ENCODE data around the gene VWA3B.

VWA3B gene

DNA sequence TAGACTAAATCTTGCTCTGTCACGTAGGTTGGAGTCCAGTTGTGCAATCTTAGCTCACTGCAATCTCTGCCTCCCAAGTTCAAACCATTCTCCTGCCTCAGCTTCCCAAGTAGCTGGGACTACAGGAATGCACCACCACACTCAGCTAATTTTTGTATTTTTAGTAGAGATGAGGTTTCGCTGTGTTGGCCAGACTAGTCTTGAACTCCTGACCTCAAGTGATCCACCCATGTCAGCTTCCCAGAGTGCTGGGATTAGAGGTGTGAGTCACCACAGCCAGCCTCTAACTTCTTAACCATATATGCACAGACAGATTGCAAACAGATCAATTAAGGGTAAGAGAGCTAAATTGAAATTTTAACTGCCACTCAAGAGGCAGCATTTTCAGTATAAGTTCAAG is 237.2 kb downstream of the VWA3B start:
- TF ChIP-seq ESRRG (CRISPR knock-in tag; IDR thresholded peaks at IDR 0.05) (no peak), SNAI2 (CRISPR knock-in tag; IDR thresholded peaks at IDR 0.05) (no peak), ZFP3 (CRISPR knock-in tag; IDR thresholded peaks at IDR 0.05) (no peak), CSDC2 (CRISPR knock-in tag; IDR thresholded peaks at IDR 0.05) (no peak), BACH2 (CRISPR knock-in tag; IDR thresholded peaks at IDR 0.05; ENCODE audit: borderline replicate concordance) (no peak), ZNF565 (CRISPR knock-in tag; conservative IDR thresholded peaks at IDR 0.05; ENCODE audit: low read depth) (no peak), TOX (CRISPR knock-in tag; IDR thresholded peaks at IDR 0.05; ENCODE audit: borderline replicate concordance) (no peak)
- TF ChIP-seq, protein P1, sequence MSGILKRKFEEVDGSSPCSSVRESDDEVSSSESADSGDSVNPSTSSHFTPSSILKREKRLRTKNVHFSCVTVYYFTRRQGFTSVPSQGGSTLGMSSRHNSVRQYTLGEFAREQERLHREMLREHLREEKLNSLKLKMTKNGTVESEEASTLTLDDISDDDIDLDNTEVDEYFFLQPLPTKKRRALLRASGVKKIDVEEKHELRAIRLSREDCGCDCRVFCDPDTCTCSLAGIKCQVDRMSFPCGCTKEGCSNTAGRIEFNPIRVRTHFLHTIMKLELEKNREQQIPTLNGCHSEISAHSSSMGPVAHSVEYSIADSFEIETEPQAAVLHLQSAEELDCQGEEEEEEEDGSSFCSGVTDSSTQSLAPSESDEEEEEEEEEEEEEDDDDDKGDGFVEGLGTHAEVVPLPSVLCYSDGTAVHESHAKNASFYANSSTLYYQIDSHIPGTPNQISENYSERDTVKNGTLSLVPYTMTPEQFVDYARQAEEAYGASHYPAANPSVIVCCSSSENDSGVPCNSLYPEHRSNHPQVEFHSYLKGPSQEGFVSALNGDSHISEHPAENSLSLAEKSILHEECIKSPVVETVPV (CRISPR knock-in tag; IDR thresholded peaks at IDR 0.05), result no peak
- ATAC-seq, result no peak

DNA sequence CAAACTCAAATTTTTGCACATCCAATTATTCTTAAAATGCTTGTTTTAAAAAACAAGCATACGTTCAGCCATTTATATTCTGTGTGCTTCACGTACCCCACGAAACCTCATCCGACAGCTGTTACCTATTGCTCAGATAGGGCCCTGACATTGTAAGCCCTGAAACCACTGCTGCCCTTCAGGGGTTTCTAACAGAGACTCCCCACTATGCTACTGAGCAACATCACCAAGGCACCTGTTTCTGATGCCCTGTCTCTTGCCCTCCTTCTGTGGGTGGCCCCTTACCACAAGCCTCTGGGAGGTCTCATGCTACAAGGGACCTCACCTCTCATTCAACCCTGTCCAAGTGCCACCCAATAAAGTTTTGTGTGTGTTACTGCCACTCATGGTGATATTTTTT is 240.8 kb downstream of the VWA3B start:
- TF ChIP-seq, protein P1 (CRISPR knock-in tag; IDR thresholded peaks at IDR 0.05), result no peak
- TF ChIP-seq ISL1 (CRISPR knock-in tag; IDR thresholded peaks at IDR 0.05), result no peak
- no peak for TF ChIP-seq ZNF565 (CRISPR knock-in tag; conservative IDR thresholded peaks at IDR 0.05; ENCODE audit: low read depth)
- TF ChIP-seq ZFP30 (CRISPR knock-in tag; IDR thresholded peaks at IDR 0.05), result no peak
- TF ChIP-seq ESRRG (CRISPR knock-in tag; IDR thresholded peaks at IDR 0.05), result no peak
- no peak for TF ChIP-seq BACH2 (CRISPR knock-in tag; IDR thresholded peaks at IDR 0.05; ENCODE audit: borderline replicate concordance)
- no peak for TF ChIP-seq ARNTL (CRISPR knock-in tag; IDR thresholded peaks at IDR 0.05; ENCODE audit: borderline replicate concordance, low read depth)
- no peak for TF ChIP-seq SNAI2 (CRISPR knock-in tag; IDR thresholded peaks at IDR 0.05)
- TF ChIP-seq TOX (CRISPR knock-in tag; IDR thresholded peaks at IDR 0.05; ENCODE audit: borderline replicate concordance), result no peak
- no peak for TF ChIP-seq ZC3H10 (CRISPR knock-in tag; IDR thresholded peaks at IDR 0.05)
- no peak for TF ChIP-seq TCF4 (CRISPR knock-in tag; IDR thresholded peaks at IDR 0.05; ENCODE audit: borderline replicate concordance)
- no peak for TF ChIP-seq PPARA (CRISPR knock-in tag; IDR thresholded peaks at IDR 0.05; ENCODE audit: borderline replicate concordance)
- no peak for TF ChIP-seq ZNF8 (CRISPR knock-in tag; IDR thresholded peaks at IDR 0.05)
- no peak for TF ChIP-seq OSR1 (CRISPR knock-in tag; IDR thresholded peaks at IDR 0.05)
- no peak for TF ChIP-seq GLIS3 (CRISPR knock-in tag; IDR thresholded peaks at IDR 0.05)
- TF ChIP-seq ZFP3 (CRISPR knock-in tag; IDR thresholded peaks at IDR 0.05), result no peak
- no peak for TF ChIP-seq CSDC2 (CRISPR knock-in tag; IDR thresholded peaks at IDR 0.05)
- no peak for ATAC-seq

DNA sequence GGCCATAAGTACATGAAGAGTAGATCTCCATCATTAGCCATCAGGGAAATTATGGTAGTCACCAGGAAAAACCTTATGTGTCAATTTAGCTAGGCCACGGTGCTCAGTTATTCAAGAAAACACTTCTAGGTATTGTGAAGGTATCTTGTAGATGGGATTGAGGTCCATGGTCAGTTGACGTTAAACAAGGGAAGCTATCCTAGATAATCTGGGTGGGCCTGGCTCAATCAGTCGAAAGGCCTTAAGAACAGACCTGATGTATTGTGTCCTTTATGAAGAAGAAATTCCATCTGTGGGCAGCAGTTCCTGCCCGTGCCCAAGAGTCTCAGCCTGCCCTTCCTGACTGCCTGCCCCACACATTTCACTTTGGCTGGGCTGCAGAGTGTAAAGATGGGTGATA is 242.6 kb downstream of the VWA3B start:
- TF ChIP-seq, protein P2, sequence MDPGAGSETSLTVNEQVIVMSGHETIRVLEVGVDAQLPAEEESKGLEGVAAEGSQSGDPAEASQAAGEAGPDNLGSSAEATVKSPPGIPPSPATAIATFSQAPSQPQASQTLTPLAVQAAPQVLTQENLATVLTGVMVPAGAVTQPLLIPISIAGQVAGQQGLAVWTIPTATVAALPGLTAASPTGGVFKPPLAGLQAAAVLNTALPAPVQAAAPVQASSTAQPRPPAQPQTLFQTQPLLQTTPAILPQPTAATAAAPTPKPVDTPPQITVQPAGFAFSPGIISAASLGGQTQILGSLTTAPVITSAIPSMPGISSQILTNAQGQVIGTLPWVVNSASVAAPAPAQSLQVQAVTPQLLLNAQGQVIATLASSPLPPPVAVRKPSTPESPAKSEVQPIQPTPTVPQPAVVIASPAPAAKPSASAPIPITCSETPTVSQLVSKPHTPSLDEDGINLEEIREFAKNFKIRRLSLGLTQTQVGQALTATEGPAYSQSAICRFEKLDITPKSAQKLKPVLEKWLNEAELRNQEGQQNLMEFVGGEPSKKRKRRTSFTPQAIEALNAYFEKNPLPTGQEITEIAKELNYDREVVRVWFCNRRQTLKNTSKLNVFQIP (CRISPR knock-in tag; IDR thresholded peaks at IDR 0.05; ENCODE audit: borderline replicate concordance, low read depth), result no peak
- TF ChIP-seq ZNF565 (CRISPR knock-in tag; conservative IDR thresholded peaks at IDR 0.05; ENCODE audit: low read depth), result no peak
- TF ChIP-seq, protein P1 (CRISPR knock-in tag; IDR thresholded peaks at IDR 0.05), result no peak
- no peak for TF ChIP-seq ZC3H10 (CRISPR knock-in tag; IDR thresholded peaks at IDR 0.05)
- no peak for ATAC-seq

DNA sequence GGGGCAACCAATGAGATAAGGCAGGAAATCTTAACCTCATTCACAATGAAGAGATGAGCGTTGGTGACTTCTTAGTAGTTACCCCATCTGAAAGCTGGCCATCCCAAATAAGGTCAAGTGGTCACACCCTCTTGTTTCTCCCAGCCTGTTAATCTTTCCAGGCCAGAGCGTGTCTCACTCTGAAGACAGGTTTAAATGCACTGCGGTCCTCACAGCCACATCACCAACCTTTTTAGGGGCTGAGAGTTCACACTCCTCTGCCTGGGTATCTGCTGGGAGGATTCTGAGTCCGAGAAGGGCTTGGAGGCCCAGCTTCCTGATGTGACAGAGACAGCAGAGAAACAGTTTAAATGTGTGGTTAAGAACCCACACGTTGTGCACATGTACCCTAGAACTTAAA is 246.0 kb downstream of the VWA3B start:
- ATAC-seq, result no peak
- no peak for TF ChIP-seq ZFP30 (CRISPR knock-in tag; IDR thresholded peaks at IDR 0.05)
- no peak for TF ChIP-seq ZNF70 (CRISPR knock-in tag; IDR thresholded peaks at IDR 0.05)
- no peak for TF ChIP-seq CSDC2 (CRISPR knock-in tag; IDR thresholded peaks at IDR 0.05)
- TF ChIP-seq, protein P3, sequence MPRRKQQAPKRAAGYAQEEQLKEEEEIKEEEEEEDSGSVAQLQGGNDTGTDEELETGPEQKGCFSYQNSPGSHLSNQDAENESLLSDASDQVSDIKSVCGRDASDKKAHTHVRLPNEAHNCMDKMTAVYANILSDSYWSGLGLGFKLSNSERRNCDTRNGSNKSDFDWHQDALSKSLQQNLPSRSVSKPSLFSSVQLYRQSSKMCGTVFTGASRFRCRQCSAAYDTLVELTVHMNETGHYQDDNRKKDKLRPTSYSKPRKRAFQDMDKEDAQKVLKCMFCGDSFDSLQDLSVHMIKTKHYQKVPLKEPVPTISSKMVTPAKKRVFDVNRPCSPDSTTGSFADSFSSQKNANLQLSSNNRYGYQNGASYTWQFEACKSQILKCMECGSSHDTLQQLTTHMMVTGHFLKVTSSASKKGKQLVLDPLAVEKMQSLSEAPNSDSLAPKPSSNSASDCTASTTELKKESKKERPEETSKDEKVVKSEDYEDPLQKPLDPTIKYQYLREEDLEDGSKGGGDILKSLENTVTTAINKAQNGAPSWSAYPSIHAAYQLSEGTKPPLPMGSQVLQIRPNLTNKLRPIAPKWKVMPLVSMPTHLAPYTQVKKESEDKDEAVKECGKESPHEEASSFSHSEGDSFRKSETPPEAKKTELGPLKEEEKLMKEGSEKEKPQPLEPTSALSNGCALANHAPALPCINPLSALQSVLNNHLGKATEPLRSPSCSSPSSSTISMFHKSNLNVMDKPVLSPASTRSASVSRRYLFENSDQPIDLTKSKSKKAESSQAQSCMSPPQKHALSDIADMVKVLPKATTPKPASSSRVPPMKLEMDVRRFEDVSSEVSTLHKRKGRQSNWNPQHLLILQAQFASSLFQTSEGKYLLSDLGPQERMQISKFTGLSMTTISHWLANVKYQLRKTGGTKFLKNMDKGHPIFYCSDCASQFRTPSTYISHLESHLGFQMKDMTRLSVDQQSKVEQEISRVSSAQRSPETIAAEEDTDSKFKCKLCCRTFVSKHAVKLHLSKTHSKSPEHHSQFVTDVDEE (CRISPR knock-in tag; IDR thresholded peaks at IDR 0.05), result no peak
- no peak for TF ChIP-seq OSR1 (CRISPR knock-in tag; IDR thresholded peaks at IDR 0.05)
- no peak for TF ChIP-seq GLIS3 (CRISPR knock-in tag; IDR thresholded peaks at IDR 0.05)
- TF ChIP-seq, protein P2 (CRISPR knock-in tag; IDR thresholded peaks at IDR 0.05; ENCODE audit: borderline replicate concordance, low read depth), result no peak
- TF ChIP-seq, protein P4, sequence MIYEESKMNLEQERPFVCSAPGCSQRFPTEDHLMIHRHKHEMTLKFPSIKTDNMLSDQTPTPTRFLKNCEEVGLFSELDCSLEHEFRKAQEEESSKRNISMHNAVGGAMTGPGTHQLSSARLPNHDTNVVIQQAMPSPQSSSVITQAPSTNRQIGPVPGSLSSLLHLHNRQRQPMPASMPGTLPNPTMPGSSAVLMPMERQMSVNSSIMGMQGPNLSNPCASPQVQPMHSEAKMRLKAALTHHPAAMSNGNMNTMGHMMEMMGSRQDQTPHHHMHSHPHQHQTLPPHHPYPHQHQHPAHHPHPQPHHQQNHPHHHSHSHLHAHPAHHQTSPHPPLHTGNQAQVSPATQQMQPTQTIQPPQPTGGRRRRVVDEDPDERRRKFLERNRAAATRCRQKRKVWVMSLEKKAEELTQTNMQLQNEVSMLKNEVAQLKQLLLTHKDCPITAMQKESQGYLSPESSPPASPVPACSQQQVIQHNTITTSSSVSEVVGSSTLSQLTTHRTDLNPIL (CRISPR knock-in tag; IDR thresholded peaks at IDR 0.05; ENCODE audit: low read depth), result no peak
- no peak for TF ChIP-seq ZFP3 (CRISPR knock-in tag; IDR thresholded peaks at IDR 0.05)
- TF ChIP-seq TOX (CRISPR knock-in tag; IDR thresholded peaks at IDR 0.05; ENCODE audit: borderline replicate concordance), result no peak

Measured in SK-N-SH treated with all-trans-retinoic acid at 6 μM for 48 hours (cell line).